Measurements from ENCODE around the gene PDGFRB. TPM values are rescaled to one million over a fixed set of nuclear protein-coding genes. Genes with fewer than 3 reads are reported as not detected.
A peak's percentile ranks its signal among the peaks of the same experiment; 100 is the strongest.

Gene PDGFRB
- total RNA-seq, 1 donor from 2014 or later, result 97.8 TPM

- no peak for DNase-seq (ENCODE audit: low spot score)
Observed at GRCh38 chr5:150144246-150144801, 11.3 kb downstream of the PDGFRB start.

DNA sequence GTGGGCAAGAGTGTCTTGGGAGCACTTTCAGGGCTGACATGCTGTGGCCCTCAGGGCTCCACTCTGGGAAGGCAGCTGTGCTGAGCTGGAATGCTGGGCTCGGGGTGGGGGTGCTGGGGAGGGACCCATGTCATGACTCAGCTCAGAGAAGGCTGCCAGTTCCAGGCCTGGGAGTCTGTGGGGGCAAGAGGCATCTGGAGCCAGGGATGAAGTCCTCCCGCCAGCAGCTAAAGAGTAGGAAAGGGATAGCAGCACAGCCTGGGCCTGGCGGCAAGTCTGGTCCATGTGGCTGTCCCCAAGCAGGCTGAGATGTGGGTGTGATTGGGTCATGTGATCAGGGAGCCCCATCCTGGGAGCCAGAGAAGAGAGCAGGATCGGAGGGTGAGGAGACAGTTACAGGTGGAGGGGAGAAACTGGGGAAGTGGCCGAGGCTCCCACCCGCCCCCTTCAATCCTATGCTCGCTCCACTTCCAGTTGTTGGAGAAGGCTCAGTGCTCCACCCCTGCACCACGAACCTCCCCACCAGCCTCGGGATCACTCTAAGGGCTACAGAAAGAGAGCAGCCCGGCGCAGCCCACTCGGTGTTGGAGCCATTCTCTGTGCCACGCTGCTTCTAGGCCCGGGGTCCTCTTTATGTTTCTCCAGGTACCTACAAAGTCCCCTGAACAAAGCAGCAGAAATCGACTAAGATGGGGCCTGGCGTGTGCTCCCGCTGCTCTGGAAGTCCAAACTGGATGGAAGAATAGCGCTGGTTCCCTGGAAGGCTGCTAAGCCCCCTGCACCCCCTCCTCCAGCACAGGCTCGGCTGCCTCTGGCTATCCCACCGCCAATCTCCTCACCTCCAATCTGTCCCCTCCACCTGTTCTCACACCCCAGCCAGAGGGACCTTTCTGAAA, 12.0 kb downstream of the PDGFRB start:
- peak; percentile 59 for DNase-seq (ENCODE audit: low spot score)

DNA sequence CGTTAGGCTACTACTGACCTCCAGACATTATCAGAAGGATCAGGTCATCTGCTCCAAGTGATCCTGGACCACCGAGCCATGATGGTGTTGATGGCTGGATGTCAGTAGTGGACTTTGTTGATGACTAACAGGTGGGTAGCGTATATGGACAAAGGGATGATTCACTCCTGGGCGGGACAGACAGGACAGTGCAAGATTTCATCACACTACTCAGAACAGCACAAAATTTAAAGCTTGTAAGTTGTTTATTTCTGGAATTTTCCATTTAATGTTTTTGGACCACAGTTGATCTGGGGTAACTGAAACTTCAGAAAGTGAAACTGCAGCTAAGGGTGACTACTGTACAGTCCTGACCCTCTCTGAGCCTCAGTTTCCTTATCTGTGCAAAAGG, 12.7 kb downstream of the PDGFRB start:
- no peak for DNase-seq (ENCODE audit: low spot score)

GRCh38 chr5:150142185-150142958, 13.3 kb downstream of the PDGFRB start:
- no peak for DNase-seq (ENCODE audit: low spot score)

DNA sequence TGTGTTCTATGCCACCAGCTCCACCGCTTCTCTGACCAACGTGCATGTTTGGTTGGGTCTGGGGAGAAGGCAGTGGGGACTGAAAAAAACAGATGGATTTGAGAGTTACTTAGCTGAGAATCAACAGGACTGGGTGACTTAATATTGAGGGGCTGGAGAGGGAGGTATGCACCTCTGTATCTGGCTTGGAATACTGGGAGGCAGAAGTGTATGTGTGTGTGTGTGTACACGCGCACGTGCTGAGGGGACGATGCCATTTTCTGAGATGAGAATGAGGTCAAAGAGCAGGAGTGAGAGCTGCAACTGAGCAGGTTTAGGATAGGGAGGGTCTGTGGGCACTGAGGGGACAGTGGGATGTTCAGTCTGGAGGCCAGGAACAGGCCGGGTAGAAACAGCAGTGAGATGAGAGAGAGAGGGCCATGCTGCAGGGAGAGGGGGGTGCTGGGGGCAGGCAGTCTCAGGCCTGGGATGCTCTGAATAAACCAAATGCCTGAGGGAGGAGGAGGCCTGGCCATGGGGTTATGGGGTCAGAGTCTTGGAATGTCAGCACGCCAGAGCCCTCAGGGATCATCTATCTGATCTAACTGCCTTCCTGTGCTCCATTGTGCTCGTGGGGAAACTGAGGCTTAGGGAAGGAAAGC, 14.0 kb downstream of the PDGFRB start:
- no peak for DNase-seq (ENCODE audit: low spot score)

DNA sequence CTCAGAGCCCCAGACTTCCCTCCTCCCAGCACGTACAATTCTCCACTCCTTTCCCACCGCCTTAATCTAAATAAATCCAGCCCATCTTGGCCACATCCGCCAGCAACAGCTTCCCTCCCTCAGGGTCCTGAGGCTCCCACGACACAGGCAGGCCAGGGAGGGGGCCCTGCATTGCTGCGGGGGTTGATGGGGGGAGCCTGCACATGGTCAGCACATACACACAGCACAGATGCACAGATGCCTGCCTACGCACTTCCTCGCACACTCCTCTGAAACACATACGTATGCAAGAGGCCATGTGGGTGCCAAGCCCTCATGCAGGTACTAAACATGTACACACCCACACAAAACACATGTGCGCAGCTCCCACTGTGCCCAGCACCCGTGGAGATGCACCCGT, 14.8 kb downstream of the PDGFRB start:
- DNase-seq (ENCODE audit: low spot score), result no peak

GRCh38 chr5:150139334-150139733, 16.3 kb downstream of the PDGFRB start:
- DNase-seq (ENCODE audit: low spot score), result no peak

DNA sequence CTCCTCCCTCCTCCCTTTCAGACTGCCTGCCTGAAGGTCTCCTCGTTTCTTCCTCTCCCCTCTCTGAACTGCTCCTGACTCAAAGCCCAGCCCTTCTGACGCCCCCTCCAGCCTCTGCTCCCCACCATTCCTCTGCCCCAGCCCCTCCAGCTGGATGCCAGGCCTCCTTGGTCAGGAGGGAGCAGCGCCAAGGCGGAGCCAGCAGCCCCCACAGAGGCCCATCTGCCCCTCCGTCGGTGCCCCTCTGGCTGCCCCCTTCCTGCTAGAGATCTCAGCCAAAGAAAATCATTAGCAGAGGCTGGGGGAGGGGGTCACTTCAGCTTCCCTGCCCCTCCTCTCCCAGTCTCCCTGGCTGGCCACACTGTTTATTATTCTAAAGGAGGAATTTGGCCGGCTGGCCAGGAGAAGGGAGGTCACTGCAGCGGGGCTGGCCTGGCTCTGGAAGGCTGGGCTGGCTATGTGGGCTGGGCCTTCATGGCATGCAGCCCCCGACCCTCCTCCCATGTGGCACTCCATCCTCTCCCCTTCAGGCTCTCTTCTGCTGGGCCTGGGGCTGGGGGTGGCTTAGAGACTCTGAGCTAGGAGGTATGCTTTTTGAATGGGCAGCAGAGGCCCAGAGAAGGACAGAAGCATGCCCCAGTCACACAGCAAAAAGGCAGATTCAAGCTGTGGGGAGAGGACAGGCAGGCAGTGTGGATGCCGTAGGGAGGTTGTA, 16.9 kb downstream of the PDGFRB start:
- peak; percentile 61 for DNase-seq (ENCODE audit: low spot score)

GRCh38 chr5:150137997-150138396, 17.6 kb downstream of the PDGFRB start:
- DNase-seq (ENCODE audit: low spot score), result no peak

- no peak for DNase-seq (ENCODE audit: low spot score)
Observed at GRCh38 chr5:150137168-150137957, 18.3 kb downstream of the PDGFRB start.

DNA sequence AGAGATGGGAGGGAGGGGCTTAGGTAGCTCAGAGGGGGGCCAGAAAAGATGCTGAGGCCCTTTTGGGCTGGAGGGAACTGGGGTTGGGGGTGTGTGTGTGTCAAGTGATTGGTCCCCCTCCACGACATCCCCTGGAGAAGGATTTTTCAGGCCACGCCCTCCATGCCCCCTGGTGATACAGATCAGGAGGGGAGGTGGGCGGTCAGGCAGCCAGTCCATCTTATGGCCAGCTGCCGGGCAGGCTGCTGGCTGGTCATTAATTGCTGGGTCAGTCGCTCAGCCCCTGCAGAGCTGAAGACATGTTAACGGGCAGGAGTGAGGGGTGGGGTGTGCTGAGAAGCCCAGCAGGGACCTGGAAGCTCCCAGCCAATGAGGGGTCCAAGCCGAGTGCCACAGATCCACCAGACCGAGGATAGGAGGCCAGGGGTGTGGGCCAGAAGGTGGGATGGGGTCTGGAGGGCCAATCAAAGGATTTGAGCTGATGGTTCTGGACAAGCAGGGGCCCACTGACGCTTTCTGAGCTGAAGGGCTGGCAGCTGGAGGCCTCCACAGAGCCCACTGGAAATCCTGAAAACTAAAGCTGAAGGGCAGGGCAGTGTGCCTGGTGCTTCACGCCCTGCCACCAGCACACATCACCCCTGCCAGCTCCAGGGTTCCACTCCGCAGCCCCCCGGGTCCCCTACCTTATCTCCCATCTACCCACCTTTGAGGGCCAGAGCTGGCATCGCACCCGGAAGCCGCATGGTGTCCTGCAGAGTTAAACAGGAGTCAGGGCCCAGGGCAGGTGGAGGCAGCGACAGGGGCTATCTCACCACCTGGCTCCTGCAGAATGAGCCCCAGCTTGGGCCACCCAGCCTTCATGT, 19.1 kb downstream of the PDGFRB start:
- DNase-seq (ENCODE audit: low spot score), result no peak

- no peak for DNase-seq (ENCODE audit: low spot score)
Observed at GRCh38 chr5:150135557-150136304, 19.9 kb downstream of the PDGFRB start.

GRCh38 chr5:150134198-150134588, 21.5 kb downstream of the PDGFRB start:
- no peak for DNase-seq (ENCODE audit: low spot score)

GRCh38 chr5:150133581-150134197, 22.0 kb downstream of the PDGFRB start:
- DNase-seq (ENCODE audit: low spot score), result no peak

- DNase-seq (ENCODE audit: low spot score), result no peak
Observed at GRCh38 chr5:150132740-150133139, 22.9 kb downstream of the PDGFRB start.

DNA sequence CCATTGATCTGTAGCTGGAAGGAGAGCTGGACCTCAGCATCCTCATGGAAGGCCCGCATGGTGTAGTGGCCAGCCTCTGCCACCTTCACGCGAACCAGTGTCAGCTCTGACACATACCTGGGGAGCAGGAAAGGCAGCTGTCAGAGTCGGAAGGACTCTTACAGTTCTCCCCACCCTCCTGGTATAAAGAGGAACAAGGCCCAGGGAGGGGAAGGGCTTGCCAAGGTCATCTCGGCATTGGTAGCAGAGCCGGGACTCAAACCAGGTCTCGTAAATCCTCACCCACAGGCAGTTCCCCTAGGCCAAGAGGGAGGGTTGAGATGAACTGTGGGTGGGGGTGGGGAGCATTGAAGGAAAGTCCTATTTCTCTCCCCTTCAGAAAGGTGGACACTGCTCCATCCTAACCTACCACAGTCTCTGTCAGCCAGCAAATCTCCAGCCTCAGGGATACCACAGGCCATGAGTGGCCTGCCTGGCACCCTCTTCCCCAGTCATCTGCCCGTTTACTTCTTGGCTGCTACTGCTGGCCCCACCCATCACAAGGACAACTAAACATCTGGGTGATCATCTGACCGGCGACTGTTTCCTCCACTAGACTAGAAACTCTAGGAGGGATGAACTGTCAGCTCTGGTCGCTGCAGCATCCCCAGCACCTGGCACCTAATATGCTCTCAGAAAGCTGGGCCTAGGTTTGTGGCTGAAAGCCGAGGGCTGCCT, 23.5 kb downstream of the PDGFRB start:
- DNase-seq (ENCODE audit: low spot score), result no peak

- DNase-seq (ENCODE audit: low spot score), result no peak
Observed at GRCh38 chr5:150131461-150131860, 24.2 kb downstream of the PDGFRB start.

DNA sequence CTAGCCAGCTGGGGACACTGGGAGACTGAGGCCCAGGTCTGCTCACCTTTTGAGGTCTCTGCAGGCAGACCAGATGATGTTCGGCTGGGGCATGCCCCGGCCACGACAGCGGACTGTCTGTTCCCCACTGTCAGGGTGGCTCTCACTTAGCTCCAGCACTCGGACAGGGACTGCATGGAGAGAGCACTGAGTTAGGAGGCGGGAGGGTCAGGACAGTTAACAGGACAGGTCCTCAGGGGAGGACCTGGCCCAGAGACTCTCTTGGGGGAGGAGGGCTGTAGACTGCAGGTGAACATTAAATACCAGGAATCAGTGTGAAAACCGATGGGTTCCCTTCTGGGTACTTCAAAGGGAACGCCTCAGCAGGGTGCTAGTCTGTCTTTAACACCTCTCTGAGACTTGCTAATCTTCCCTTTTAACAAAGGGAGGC, 25.1 kb downstream of the PDGFRB start:
- no peak for DNase-seq (ENCODE audit: low spot score)
